Astrocyte of the cerebellum (primary cell): ENCODE results near the gene RHOU.

Source experiments
- DNase-seq: peaks from one replicate; pipeline ENCODE4 v3.0.0-alpha.2; 2011; ENCODE audit warnings: low read depth
- H3K4me3 ChIP-seq: 2 replicates; pipeline ENCODE4 v1.5.1; 2011; ENCODE audit warnings: mild to moderate bottlenecking, low read depth, low read length, moderate library complexity
- in situ Hi-C: cut with HindIII; loops from 2 replicates; pipeline ENCODE4 v1.10.0; 2017; ENCODE audit warnings: low sequenced_read_pairs
- TF ChIP-seq, protein P1 (sequence below): IDR thresholded peaks from 2 replicates; pipeline ENCODE4 v1.5.1; 2012; ENCODE audit warnings: low read length, low read depth, moderate library complexity, mild to moderate bottlenecking; ENCODE audit errors: missing control alignments

RHOU gene

DNA sequence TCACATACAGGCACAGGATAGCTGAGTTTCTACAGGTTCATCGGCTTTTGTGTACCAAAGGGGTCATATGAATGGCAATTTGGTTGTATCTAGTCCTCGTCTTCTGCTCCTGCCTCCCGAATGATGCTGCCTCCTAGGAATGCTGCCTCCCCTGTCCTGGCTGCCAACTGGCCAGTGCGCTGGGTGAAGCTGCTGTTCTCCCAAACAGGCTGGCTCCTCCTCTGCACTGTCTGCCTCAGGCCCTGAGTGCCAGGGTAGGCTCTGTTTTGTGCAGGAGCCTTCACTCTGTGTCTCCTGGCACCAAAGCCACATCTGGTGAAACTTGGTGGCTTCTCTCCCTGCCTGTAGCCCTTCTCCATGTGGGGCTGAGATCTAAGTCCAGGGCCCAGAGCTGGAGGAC is 60.3 kb downstream of the RHOU start:
- DNase-seq, result no peak
- in situ Hi-C loops, result no loop called here
- no peak overlapping the region for H3K4me3 ChIP-seq
- TF ChIP-seq, protein P1, sequence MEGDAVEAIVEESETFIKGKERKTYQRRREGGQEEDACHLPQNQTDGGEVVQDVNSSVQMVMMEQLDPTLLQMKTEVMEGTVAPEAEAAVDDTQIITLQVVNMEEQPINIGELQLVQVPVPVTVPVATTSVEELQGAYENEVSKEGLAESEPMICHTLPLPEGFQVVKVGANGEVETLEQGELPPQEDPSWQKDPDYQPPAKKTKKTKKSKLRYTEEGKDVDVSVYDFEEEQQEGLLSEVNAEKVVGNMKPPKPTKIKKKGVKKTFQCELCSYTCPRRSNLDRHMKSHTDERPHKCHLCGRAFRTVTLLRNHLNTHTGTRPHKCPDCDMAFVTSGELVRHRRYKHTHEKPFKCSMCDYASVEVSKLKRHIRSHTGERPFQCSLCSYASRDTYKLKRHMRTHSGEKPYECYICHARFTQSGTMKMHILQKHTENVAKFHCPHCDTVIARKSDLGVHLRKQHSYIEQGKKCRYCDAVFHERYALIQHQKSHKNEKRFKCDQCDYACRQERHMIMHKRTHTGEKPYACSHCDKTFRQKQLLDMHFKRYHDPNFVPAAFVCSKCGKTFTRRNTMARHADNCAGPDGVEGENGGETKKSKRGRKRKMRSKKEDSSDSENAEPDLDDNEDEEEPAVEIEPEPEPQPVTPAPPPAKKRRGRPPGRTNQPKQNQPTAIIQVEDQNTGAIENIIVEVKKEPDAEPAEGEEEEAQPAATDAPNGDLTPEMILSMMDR, result no peak
